GM18873 (cell line): Measurements from ENCODE around the gene MICB.
A peak's percentile ranks its signal among the peaks of the same experiment; 100 is the strongest.
"Not testable (repeated sequence)": the region's sequence is repeated elsewhere in the genome, so short reads cannot be mapped to it uniquely, and the experiment has no call there.

Source experiments
- ATAC-seq: cut with Tn5 transposase; IDR thresholded peaks from one replicate; pipeline ENCODE4 v1.9.1; 2021; ENCODE audit warnings: mild to moderate bottlenecking, moderate library complexity, moderate number of reproducible peaks; ENCODE audit not compliant: unreplicated experiment, low FRiP score

MICB gene

GRCh38 chr6:31535538-31536324 is 37.8 kb downstream of the MICB start:
- ATAC-seq = no peak

GRCh38 chr6:31538805-31539400 is 41.0 kb downstream of the MICB start:
- ATAC-seq = no peak

GRCh38 chr6:31540640-31541039 is 42.7 kb downstream of the MICB start:
- ATAC-seq = no peak

- peak; percentile 5 for ATAC-seq
Observed at GRCh38 chr6:31541059-31541657, 43.2 kb downstream of the MICB start.

- ATAC-seq = peak; percentile 57
Observed at GRCh38 chr6:31541658-31542521, 43.9 kb downstream of the MICB start, which contains the start of gene DDX39B. Gene DDX39B, minus strand, starts transcription at chr6:31542003. Its CDS starts 1,471 bp downstream, at chr6:31540532.

- ATAC-seq = no peak
Observed at GRCh38 chr6:31543639-31544038, 45.7 kb downstream of the MICB start.

- ATAC-seq = no peak
Observed at GRCh38 chr6:31544676-31545075, 46.7 kb downstream of the MICB start.

GRCh38 chr6:31545291-31545690 is 47.3 kb downstream of the MICB start:
- ATAC-seq = no peak

GRCh38 chr6:31546339-31546957 is 48.5 kb downstream of the MICB start, which contains the start of gene ATP6V1G2:
Gene ATP6V1G2, minus strand, starts transcription at chr6:31546608. Its CDS starts 49 bp downstream, at chr6:31546559.
- ATAC-seq = no peak

GRCh38 chr6:31546958-31547726 is 49.2 kb downstream of the MICB start, which contains the start of gene NFKBIL1:
Gene NFKBIL1, plus strand, starts transcription at chr6:31547608. Its CDS starts 87 bp downstream, at chr6:31547695.
- ATAC-seq = no peak

- no peak for ATAC-seq
Observed at GRCh38 chr6:31547727-31548543, 50.0 kb downstream of the MICB start.

GRCh38 chr6:31548544-31548873 is 50.6 kb downstream of the MICB start:
- no peak for ATAC-seq

GRCh38 chr6:31551371-31551770 is 53.4 kb downstream of the MICB start:
- not testable (repeated sequence) for ATAC-seq

- ATAC-seq = no peak
Observed at GRCh38 chr6:31556307-31556706, 58.4 kb downstream of the MICB start.

- ATAC-seq = no peak
Observed at GRCh38 chr6:31557443-31558317, 59.7 kb downstream of the MICB start.

GRCh38 chr6:31558318-31558625 is 60.3 kb downstream of the MICB start:
- no peak for ATAC-seq

GRCh38 chr6:31558631-31559500 is 60.9 kb downstream of the MICB start:
- ATAC-seq = no peak
